GM12873 (cell line): Measurements from ENCODE around the gene MRPL20.

Experiments
- TF ChIP-seq, protein P1 (sequence below): IDR thresholded peaks from 2 replicates; pipeline ENCODE4 v1.5.1; 2012; ENCODE audit warnings: low read depth, mild to moderate bottlenecking, moderate library complexity, low read length, control low read depth; ENCODE audit not compliant: insufficient read depth; ENCODE audit errors: missing control alignments

MRPL20 gene

DNA sequence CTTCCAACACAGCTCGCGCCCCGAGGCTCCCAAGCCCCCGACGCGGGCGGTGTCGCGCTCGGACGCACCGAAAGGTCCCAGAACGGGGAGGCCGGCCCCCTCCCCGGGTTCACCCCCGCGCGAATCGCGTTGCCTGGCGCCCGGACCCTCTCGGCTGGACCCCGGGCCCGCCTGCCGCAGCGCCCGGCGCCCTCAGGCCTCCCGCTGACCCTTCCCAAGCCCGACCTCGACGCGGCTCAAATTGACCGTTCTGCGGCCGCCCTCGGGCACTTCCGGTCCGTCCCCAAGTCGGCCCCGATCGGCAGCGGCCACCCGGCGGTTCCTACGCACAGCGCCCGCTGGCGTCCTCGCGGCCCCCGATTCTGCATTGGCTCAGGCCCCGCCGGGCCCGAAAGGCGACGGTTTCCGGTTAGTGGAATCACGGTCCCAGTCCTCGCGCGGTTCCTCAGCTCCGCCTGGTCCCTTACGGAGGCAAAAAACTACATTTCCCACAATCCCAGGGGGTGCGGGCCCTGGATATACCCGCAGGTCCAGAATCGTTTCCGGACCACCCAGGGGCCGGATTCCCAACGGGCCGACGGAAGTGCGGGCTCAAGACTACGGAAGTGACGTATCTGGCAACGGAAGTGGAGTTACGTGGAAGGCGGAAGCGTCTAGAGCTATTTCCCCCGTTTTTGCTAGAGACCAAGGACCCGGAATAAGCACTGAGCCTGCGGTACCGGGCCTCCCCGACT is 32.0 kb downstream of the MRPL20 start, which contains the start of gene AURKAIP1:
Gene AURKAIP1, minus strand, starts transcription at position 279 of the 734 bp plus-strand sequence. CDS start 451 bp downstream, outside the sequence.
- TF ChIP-seq, protein P1, sequence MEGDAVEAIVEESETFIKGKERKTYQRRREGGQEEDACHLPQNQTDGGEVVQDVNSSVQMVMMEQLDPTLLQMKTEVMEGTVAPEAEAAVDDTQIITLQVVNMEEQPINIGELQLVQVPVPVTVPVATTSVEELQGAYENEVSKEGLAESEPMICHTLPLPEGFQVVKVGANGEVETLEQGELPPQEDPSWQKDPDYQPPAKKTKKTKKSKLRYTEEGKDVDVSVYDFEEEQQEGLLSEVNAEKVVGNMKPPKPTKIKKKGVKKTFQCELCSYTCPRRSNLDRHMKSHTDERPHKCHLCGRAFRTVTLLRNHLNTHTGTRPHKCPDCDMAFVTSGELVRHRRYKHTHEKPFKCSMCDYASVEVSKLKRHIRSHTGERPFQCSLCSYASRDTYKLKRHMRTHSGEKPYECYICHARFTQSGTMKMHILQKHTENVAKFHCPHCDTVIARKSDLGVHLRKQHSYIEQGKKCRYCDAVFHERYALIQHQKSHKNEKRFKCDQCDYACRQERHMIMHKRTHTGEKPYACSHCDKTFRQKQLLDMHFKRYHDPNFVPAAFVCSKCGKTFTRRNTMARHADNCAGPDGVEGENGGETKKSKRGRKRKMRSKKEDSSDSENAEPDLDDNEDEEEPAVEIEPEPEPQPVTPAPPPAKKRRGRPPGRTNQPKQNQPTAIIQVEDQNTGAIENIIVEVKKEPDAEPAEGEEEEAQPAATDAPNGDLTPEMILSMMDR, result peak; percentile 41

DNA sequence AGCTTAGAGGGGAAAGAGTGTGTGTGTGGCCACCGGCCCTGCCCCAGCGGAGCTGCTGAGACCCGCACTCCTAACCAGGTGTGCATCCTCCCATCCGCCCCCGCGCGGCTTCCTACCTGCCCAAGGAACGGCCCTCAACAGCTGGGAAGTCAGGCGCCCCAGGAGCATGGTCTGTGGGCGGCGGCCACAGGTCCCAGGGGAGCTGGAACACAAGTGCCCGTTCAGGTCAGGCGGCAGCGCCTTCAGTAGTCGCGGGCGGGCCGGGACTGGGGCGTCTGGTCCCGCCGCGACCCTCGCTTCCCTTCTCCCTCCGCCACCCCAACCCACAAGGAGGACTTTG is 32.5 kb downstream of the MRPL20 start:
- TF ChIP-seq, protein P1, result no peak

DNA sequence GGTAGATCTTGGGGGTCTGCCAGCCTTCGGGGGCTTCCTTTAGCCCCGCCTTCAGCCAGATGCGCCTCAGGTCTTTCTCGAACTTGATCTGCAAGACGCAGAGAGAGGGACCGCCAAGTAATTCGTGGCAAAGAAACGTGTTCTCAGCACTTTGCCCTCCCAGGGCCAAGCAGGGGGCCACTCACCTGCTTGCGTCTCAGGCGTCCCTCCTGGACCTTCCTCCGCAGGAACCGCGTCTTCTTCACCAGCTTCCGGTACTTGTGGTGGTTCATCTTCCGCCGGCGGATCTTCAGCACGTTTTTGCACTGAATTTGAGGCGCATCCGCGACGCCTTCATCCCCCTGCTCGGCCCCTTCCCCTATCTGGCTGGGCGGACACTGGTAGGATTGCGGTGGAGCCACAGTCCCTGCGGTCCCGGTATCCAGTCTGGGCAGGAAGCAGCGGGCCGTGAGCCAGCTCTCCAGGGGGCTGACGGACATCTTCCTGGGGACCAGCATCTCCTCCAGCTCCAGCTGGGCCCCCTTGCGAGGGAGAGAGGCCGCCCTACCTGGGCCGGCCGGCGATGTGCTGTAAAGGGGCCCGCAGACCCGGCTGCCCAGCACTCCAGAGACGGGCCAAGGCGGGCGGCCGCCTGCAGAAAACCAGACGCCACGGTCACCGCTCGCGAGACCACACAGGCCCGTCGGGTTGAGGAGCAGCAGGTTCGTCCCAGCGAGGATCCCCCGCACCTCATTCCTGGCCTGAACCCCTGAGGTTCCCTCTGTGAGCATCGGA is 33.1 kb downstream of the MRPL20 start:
- TF ChIP-seq, protein P1, result no peak

DNA sequence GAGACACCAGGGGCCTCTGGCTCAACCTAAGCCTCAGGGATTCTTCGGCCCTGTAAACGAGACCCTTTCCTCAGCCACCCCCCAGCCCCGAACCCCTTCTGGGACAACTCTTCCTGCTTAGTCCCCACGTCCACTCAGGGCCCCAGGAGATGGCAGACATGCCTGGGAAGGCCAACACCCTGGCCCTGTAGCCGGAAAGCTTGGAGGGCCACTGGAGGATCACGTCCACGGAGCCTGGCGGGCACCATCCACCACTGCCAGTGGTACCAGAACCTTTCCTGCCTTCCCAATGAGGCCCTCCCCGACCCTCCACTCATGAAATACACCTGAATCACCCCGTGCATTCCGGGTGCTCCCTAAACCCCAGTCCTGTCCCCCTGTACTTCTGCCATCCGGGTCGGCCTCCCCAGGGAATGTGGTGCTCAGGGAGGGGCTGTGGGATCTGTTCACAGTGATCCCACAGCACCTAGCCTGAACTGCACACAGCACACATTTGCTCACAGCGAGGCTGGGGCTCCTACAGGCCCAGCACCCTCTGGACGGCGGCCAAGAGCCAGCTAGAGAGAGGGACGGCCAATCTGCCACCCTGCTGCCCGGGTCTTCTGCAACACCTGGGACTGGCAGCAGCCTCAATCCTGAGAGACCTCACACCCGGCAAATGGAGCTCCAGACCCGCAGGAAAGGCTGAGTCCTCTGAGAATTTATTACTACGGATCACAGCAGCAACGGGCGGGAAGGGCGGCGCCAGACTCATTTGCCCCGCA is 33.9 kb downstream of the MRPL20 start:
- TF ChIP-seq, protein P1, result no peak

DNA sequence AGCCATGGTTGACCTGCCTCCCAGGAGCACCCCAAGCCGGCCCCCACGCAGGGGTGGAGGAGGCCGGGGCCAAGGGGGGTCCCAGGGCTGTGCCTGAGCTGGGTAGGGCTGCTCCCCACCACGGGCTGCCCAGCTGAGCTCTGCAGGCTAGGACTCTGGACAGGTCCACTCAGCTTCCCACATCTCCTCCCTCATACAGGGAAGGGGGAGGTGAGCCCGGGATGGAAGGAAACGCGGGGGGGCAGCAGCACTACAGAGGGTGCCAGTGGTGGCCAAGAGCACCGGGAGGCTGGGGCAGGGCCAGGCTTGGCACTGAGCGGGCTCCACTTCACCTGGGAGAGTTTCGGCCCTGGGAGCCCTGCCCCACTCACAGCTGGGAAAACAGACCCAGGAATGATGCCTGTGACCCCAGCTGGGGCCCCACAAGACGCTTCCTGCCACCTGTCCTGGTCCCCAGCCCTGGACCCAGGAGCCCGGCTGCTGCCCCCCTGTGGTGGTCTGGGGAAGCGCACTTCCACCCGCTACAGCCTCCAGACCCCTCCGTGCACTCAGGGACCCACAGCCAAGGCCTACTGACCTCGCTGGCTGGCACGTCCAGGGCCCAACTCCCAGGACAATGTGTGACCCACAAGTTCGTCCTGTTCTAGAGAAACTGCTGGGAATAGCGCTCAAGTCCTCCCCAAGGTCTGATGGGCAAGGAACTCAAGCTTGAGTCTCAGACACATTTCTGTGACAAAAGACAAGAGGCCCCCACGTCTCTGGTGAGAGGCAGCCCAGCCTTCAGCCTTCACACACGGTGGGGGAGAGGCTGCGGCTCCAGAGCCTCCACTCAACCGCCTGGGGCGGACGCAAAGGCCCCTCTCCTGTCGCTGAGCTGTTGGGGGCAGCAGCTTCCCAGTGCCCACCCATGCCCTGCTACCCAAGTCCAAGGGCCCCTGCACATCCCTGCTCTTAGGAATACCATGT is 35.1 kb downstream of the MRPL20 start:
- TF ChIP-seq, protein P1, result peak; percentile 95

DNA sequence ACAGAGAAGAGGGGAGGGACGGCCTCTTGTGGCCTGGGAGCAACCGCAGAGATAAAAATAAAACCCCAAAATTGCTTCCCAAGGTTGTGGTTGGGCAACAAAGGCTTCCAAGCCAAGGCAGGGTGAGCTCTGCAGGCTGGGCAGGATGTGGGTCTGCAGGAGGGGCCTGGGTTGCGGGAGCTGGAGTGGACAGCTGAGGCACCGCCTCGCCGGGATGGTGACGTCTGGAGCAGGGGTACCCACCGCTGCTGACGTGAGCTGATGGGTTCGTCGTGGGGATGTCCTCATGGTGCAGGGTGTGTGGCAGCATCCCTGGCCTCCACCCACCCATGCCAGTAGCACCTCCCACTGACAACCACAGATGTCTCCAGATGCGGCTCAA is 35.7 kb downstream of the MRPL20 start:
- TF ChIP-seq, protein P1, result no peak
